IMR-90 (cell line): Measurements from ENCODE around the gene SLCO1B1. TPM values are rescaled to one million over a fixed set of nuclear protein-coding genes. Genes with fewer than 3 reads are reported as not detected.

Experiments used
- ATAC-seq: fragments of 200-7000 bp; cut with Tn5 transposase; 2 replicates; pipeline ENCODE4 v1.9.1; 2020; ENCODE audit warnings: low read depth, mild to moderate bottlenecking, moderate library complexity
- BruUV-seq: library from RNA; stranded (reverse); fragments of 400-500 nt; replicated peaks from 2 replicates; lab custom pipeline; 2021; lab: Mats Ljungman, UMichigan
- CTCF ChIA-PET: fragments of 300-600 bp; formaldehyde crosslinking; extraction: SDS; loops from one replicate; lab custom pipeline; 2021; ENCODE audit warnings: antibody characterized with exemption; lab: Yijun Ruan, JAX
- POLR2A ChIA-PET: fragments of 300-600 bp; sonication (Branson Sonifier 250); formaldehyde crosslinking; loops from one replicate; lab custom pipeline; 2022; ENCODE audit warnings: antibody characterized with exemption; ENCODE audit not compliant: unreplicated experiment; lab: Charles Lee
- DNase-seq: peaks from one replicate; pipeline ENCODE4 v3.0.0; 2013
- H2AFZ ChIP-seq: replicated peaks from 2 replicates; pipeline ENCODE3; 2013; ENCODE audit warnings: low read length, mild to moderate bottlenecking; ENCODE audit not compliant: poor library complexity
- H2AK5ac ChIP-seq: 2 replicates; pipeline ENCODE4 v1.6.1; 2013; ENCODE audit warnings: low read depth, low read length, inconsistent platforms
- H2AK9ac ChIP-seq: replicated peaks from 2 replicates; pipeline ENCODE3; 2013; ENCODE audit warnings: mild to moderate bottlenecking, low read depth, low read length, moderate library complexity; ENCODE audit not compliant: poor library complexity
- H2BK120ac ChIP-seq: 2 replicates; pipeline ENCODE4 v1.6.1; 2013; ENCODE audit warnings: low read depth, low read length, inconsistent platforms
- H2BK15ac ChIP-seq: 3 replicates; pipeline ENCODE4 v1.6.1; 2013; ENCODE audit warnings: low read depth, low read length, inconsistent platforms
- H2BK20ac ChIP-seq: 2 replicates; pipeline ENCODE4 v1.6.1; 2013; ENCODE audit warnings: low read depth, mild to moderate bottlenecking, inconsistent platforms, low read length, moderate library complexity
- H2BK5ac ChIP-seq: 2 replicates; pipeline ENCODE4 v1.6.1; 2013; ENCODE audit warnings: mild to moderate bottlenecking, low read depth, low read length, inconsistent platforms; ENCODE audit not compliant: poor library complexity, severe bottlenecking
- H3K14ac ChIP-seq: replicated peaks from 2 replicates; pipeline ENCODE4 v1.6.1; 2013; ENCODE audit warnings: low read depth, low read length, inconsistent platforms
- H3K18ac ChIP-seq: 2 replicates; pipeline ENCODE4 v1.6.1; 2013; ENCODE audit warnings: low read depth, low read length, control low read depth
- H3K23ac ChIP-seq: 2 replicates; pipeline ENCODE4 v1.6.1; 2013; ENCODE audit warnings: low read depth, low read length, inconsistent platforms
- H3K27ac ChIP-seq: 2 replicates; pipeline ENCODE4 v1.5.1; 2013; ENCODE audit warnings: mild to moderate bottlenecking, control low read depth, low read length; ENCODE audit not compliant: insufficient read depth
- H3K27me3 ChIP-seq: 2 replicates; pipeline ENCODE4 v1.6.1; 2013; ENCODE audit warnings: low read length; ENCODE audit not compliant: control insufficient read depth, insufficient read depth
- H3K36me3 ChIP-seq: 2 replicates; pipeline ENCODE4 v1.6.1; 2013; ENCODE audit warnings: low read length, mixed read lengths; ENCODE audit not compliant: control insufficient read depth, insufficient read depth
- H3K4ac ChIP-seq: 2 replicates; pipeline ENCODE4 v1.6.1; 2013; ENCODE audit warnings: low read depth, low read length, inconsistent platforms
- H3K4me1 ChIP-seq: 2 replicates; pipeline ENCODE4 v1.6.1; 2013; ENCODE audit warnings: low read length, mixed read lengths; ENCODE audit not compliant: control insufficient read depth, insufficient read depth
- H3K4me2 ChIP-seq: 2 replicates; pipeline ENCODE4 v1.6.1; 2013; ENCODE audit warnings: low read depth, mild to moderate bottlenecking, control low read depth, low read length, moderate library complexity
- H3K4me3 ChIP-seq: 2 replicates; pipeline ENCODE4 v1.5.1; 2013; ENCODE audit warnings: low read depth, mild to moderate bottlenecking, control low read depth, low read length, moderate library complexity; ENCODE audit not compliant: insufficient read depth
- H3K56ac ChIP-seq: 2 replicates; pipeline ENCODE4 v1.6.1; 2013; ENCODE audit warnings: low read length, inconsistent platforms; ENCODE audit not compliant: insufficient read depth; ENCODE audit errors: extremely low read depth
- H3K79me1 ChIP-seq, 2 experiments: 2 replicates each; pipeline ENCODE4 v1.6.1; 2013; ENCODE audit warnings: low read length in 2 of 2, inconsistent platforms in 1 of 2, low read depth in 1 of 2
- H3K9ac ChIP-seq: 2 replicates; pipeline ENCODE4 v1.6.1; 2013; ENCODE audit warnings: low read depth, low read length, control low read depth
- H3K9me1 ChIP-seq: 2 replicates; pipeline ENCODE4 v1.6.1; 2013; ENCODE audit warnings: low read length, inconsistent platforms; ENCODE audit not compliant: insufficient read depth
- H3K9me3 ChIP-seq: 2 replicates; pipeline ENCODE4 v1.6.1; 2013; ENCODE audit warnings: low read length; ENCODE audit not compliant: control insufficient read depth, insufficient read depth
- H4K20me1 ChIP-seq: 2 replicates; pipeline ENCODE4 v1.6.1; 2013; ENCODE audit warnings: low read length, inconsistent platforms; ENCODE audit not compliant: insufficient read depth
- H4K5ac ChIP-seq: 2 replicates; pipeline ENCODE4 v1.6.1; 2013; ENCODE audit warnings: mild to moderate bottlenecking, low read depth, low read length, control low read depth
- H4K8ac ChIP-seq, 2 experiments: 2 replicates each; pipeline ENCODE4 v1.6.1; 2013; ENCODE audit warnings: low read depth in 2 of 2, low read length in 2 of 2, control low read depth in 1 of 2, inconsistent platforms in 1 of 2
- H4K91ac ChIP-seq: 2 replicates; pipeline ENCODE4 v1.6.1; 2013; ENCODE audit warnings: low read depth, low read length, inconsistent platforms; ENCODE audit not compliant: insufficient read depth
- BHLHE40 ChIP-seq: fragments of 150-350 bp; IDR thresholded peaks from 2 replicates; pipeline ENCODE4 v1.6.1; 2016; ENCODE audit warnings: mild to moderate bottlenecking, low read depth, low read length
- CEBPB ChIP-seq: IDR thresholded peaks from 2 replicates; pipeline ENCODE4 v1.6.1; 2012; ENCODE audit warnings: low read depth, low read length, improper control_type of control experiment
- CHD1 ChIP-seq: IDR thresholded peaks from 2 replicates; pipeline ENCODE4 v1.6.1; 2012; ENCODE audit warnings: low read depth, low read length, improper control_type of control experiment
- CTCF ChIP-seq: conservative IDR thresholded peaks from 2 replicates; pipeline ENCODE4 v1.5.1; 2012; ENCODE audit warnings: mild to moderate bottlenecking, low read depth, low read length, improper control_type of control experiment
- ELK1 ChIP-seq: fragments of 150-350 bp; IDR thresholded peaks from 2 replicates; pipeline ENCODE4 v1.6.1; 2016; ENCODE audit warnings: low read depth, mild to moderate bottlenecking, low read length, moderate library complexity, borderline replicate concordance
- FOS ChIP-seq: fragments of 150-350 bp; IDR thresholded peaks from 2 replicates; pipeline ENCODE4 v1.6.1; 2016; ENCODE audit warnings: low read depth, low read length
- MAFK ChIP-seq: IDR thresholded peaks from 2 replicates; pipeline ENCODE4 v1.6.1; 2012; ENCODE audit warnings: low read depth, low read length, improper control_type of control experiment
- MAZ ChIP-seq: IDR thresholded peaks from 2 replicates; pipeline ENCODE4 v1.6.1; 2012; ENCODE audit warnings: low read depth, mild to moderate bottlenecking, low read length, improper control_type of control experiment, moderate library complexity, borderline replicate concordance
- MXI1 ChIP-seq: IDR thresholded peaks from 2 replicates; pipeline ENCODE4 v1.6.1; 2012; ENCODE audit warnings: low read depth, mild to moderate bottlenecking, low read length, moderate library complexity, borderline replicate concordance
- NFE2L2 ChIP-seq: fragments of 150-350 bp; IDR thresholded peaks from 2 replicates; pipeline ENCODE4 v1.6.1; 2016; ENCODE audit warnings: low read depth, mild to moderate bottlenecking, low read length
- POLR2A ChIP-seq: IDR thresholded peaks from 2 replicates; pipeline ENCODE4 v1.6.1; 2012; ENCODE audit warnings: mild to moderate bottlenecking, low read depth, low read length
- RAD21 ChIP-seq: IDR thresholded peaks from 2 replicates; pipeline ENCODE4 v1.6.1; 2012; ENCODE audit warnings: low read length, improper control_type of control experiment
- RCOR1 ChIP-seq: IDR thresholded peaks from 2 replicates; pipeline ENCODE4 v1.6.1; 2012; ENCODE audit warnings: mild to moderate bottlenecking, low read length, improper control_type of control experiment; ENCODE audit not compliant: insufficient replicate concordance
- RFX5 ChIP-seq: IDR thresholded peaks from 2 replicates; pipeline ENCODE4 v1.8.0; 2012; ENCODE audit warnings: low read depth, mild to moderate bottlenecking, low read length, moderate library complexity
- SMC3 ChIP-seq: fragments of 150-350 bp; IDR thresholded peaks from 2 replicates; pipeline ENCODE4 v1.6.1; 2016; ENCODE audit warnings: low read depth, mild to moderate bottlenecking, antibody characterized with exemption, low read length, moderate library complexity
- USF2 ChIP-seq: fragments of 150-350 bp; IDR thresholded peaks from 2 replicates; pipeline ENCODE4 v1.6.1; 2017; ENCODE audit warnings: mild to moderate bottlenecking, antibody characterized with exemption, low read length, low read depth
- WGBS, 2 experiments: methylation state at CpG; one replicate each; pipeline versions ENCODE4 v1.1.5 to v1.1.7; 2013; ENCODE audit warnings: missing lambda C conversion rate in 2 of 2; ENCODE audit not compliant: insufficient read length in 1 of 2; ENCODE audit errors: extremely low coverage in 2 of 2; 5-methylcytosine and 5-hydroxymethylcytosine counted together
- dilution Hi-C: fragments of 300-500 bp; cut with HindIII; formaldehyde crosslinking; loops from one replicate; pipeline ENCODE4 v1.14.3; 2018; ENCODE audit warnings: low sequenced_read_pairs; ENCODE audit not compliant: unreplicated experiment
- in situ Hi-C: fragments of 300-500 bp; cut with MboI; formaldehyde crosslinking; loops from 3 replicates; pipeline ENCODE4 v1.14.3; 2019; ENCODE audit warnings: low sequenced_read_pairs, inconsistent platforms, mixed read lengths
- intact Hi-C: fragments of 100-400 bp; cut with micrococcal nuclease; formaldehyde crosslinking; loops from 2 replicates; pipeline ENCODE4 v1.10.0; 2022
- polyA plus RNA-seq, 3 experiments: library from polyadenylated mRNA; depleted of rRNA; stranded (reverse); fragments of >200 nt; gene quantifications; 2 replicates each; pipeline ENCODE4 v1.2.3, GENCODE V29; 2012; ENCODE audit warnings: low replicate concordance in 1 of 3
- total RNA-seq: library from RNA; depleted of rRNA; stranded (reverse); fragments of >200 nt; gene quantifications from 2 replicates; pipeline ENCODE4 v1.2.3, GENCODE V29; 2012

SLCO1B1 gene
- total and polyA plus RNA-seq, 2 of the 4 experiments (the other 2 are of a cell fraction): not detected

DNA sequence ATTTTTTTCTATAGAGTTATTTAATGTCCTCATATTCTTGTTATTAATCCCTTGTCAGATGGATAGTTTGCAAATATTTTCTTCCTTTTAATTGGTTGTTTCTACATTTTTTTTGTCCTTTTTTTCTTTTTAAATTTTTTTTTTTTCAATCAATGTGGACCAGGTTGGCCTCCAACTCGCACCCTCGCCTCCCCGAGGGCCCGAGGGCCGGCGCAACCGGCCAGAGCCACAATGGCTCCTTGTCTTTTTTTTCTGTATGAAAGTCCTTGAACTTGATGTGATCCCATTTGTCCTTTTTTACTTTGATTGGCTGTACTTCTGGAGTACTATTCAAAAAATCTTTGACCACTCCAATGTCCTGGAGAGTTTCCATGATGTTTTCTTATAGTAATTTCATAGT lies 17.7 kb upstream of the SLCO1B1 start:
- Histone ChIP-seq H3K4me2 (no peak overlapping the region), H4K20me1 (no peaks in the 10 kb centered on the region), H3K79me1 (no peaks in the 10 kb centered on the region), H4K5ac (no peak overlapping the region), H3K9me1 (no peaks in the 10 kb centered on the region), H2BK5ac (no peak overlapping the region), H2BK20ac (no peak overlapping the region), H4K8ac (no peak overlapping the region), H3K9ac (no peak overlapping the region), H2AK9ac (no peak overlapping the region), H3K36me3 (no peaks in the 10 kb centered on the region), H3K14ac (no peak overlapping the region), H4K91ac (no peak overlapping the region), H2AFZ (no peak overlapping the region), H3K56ac (no peak overlapping the region), H3K23ac (no peak overlapping the region), H3K4me3 (no peak overlapping the region), H2AK5ac (no peak overlapping the region), H2BK120ac (no peak overlapping the region), H3K27ac (no peak overlapping the region), H3K9me3 (peaks cover 10% of the 10 kb centered on the region), H2BK15ac (no peak overlapping the region), H3K27me3 (no peaks in the 10 kb centered on the region), H3K4ac (no peak overlapping the region), H3K4me1 (no peaks in the 10 kb centered on the region), H3K18ac (no peak overlapping the region)
- intact Hi-C loops: no loop called here
- WGBS, 2 experiments: no CpG with 5 or more reads among the region's 7 CpGs
- dilution Hi-C loops: no loop called here
- POLR2A ChIA-PET: no interaction called here
- DNase-seq (no peak), ATAC-seq (no peak)
- BruUV-seq: no TSS peak
- TF ChIP-seq MAFK (no peak), ELK1 (no peak), SMC3 (no peak), CEBPB (no peak), CHD1 (no peak), RFX5 (no peak), USF2 (no peak), FOS (no peak), POLR2A (no peak), MXI1 (no peak), BHLHE40 (no peak), NFE2L2 (no peak), CTCF (no peak), RCOR1 (no peak), MAZ (no peak), RAD21 (no peak)
- CTCF ChIA-PET: no interaction called here
- in situ Hi-C loops: no loop called here
